NT2/D1 (cell line): ENCODE results near the gene SYK.

ENCODE experiments used
- SUZ12 ChIP-seq: IDR thresholded peaks from 2 replicates; pipeline ENCODE4 v1.6.1; 2011; ENCODE audit not compliant: insufficient read length, insufficient read depth; ENCODE audit errors: extremely low read depth
- YY1 ChIP-seq: IDR thresholded peaks from 2 replicates; pipeline ENCODE4 v1.6.1; 2011; ENCODE audit not compliant: insufficient read length, insufficient read depth

DNA sequence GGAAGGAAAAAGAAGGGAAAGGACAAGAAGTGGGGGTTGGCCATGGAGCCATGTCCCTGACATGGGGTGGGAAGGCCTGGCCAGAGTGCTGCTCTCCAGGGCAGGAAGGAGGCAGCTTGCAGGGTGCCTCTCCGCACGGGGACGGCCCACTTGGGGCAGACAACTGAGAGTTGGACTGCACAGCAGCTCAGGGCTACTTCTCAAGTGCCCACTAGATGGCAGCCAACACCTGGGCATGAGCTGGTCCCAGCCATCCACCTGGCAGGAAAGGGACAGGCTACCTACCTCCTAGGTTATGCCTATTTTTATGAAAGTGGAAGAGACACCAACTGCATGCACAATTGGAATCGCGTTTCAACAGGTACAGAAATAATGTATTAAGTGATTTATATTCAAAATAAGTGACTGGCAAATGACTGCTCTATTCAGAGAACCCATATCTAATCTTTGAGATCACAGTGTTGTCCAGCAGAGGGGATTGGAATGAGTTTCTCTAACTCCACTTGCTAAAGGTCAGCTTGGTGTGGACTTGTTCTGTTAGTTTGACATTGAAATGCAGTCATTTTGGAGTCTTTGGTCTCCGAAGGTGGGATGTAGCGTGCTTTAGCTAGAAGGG, 113.4 kb downstream of the SYK start:
- TF ChIP-seq YY1 (no peak), SUZ12 (no peak)
